Stomach smooth muscle (tissue), 2 donors: ENCODE data around the gene SFXN5.
"Not testable (repeated sequence)": the region's sequence is repeated elsewhere in the genome, so short reads cannot be mapped to it uniquely, and the experiment has no call there.

ENCODE experiments used
- H3K27ac ChIP-seq: one replicate; pipeline ENCODE4 v1.7.0; 2013; ENCODE audit warnings: mild to moderate bottlenecking, low read length, inconsistent platforms
- H3K27me3 ChIP-seq, 2 donors: one replicate each; pipeline ENCODE4 v1.7.0; 2013; ENCODE audit warnings: low read length in 2 of 2; ENCODE audit not compliant: insufficient read depth in 2 of 2, control insufficient read depth in 1 of 2
- H3K36me3 ChIP-seq, 2 donors: one replicate each; pipeline ENCODE4 v1.7.0; 2013; ENCODE audit warnings: low read length in 2 of 2; ENCODE audit not compliant: control insufficient read depth in 2 of 2, insufficient read depth in 2 of 2
- H3K4me1 ChIP-seq: one replicate; pipeline ENCODE4 v1.7.0; 2013; ENCODE audit warnings: low read length; ENCODE audit not compliant: control insufficient read depth, insufficient read depth
- H3K4me3 ChIP-seq, 2 donors: one replicate each; pipeline ENCODE4 v1.7.0; 2013; ENCODE audit warnings: low read length in 2 of 2
- H3K9ac ChIP-seq, 2 donors: one replicate each; pipeline ENCODE4 v1.7.0; 2013; ENCODE audit warnings: low read length in 2 of 2, mild to moderate bottlenecking in 1 of 2
- H3K9me3 ChIP-seq, 2 donors: one replicate each; pipeline ENCODE4 v1.7.0; 2013; ENCODE audit warnings: low read length in 2 of 2; ENCODE audit not compliant: control insufficient read depth in 2 of 2
- donor health status: healthy.
- donor health status: Pancreatic carcinoma.

The SFXN5 gene

DNA sequence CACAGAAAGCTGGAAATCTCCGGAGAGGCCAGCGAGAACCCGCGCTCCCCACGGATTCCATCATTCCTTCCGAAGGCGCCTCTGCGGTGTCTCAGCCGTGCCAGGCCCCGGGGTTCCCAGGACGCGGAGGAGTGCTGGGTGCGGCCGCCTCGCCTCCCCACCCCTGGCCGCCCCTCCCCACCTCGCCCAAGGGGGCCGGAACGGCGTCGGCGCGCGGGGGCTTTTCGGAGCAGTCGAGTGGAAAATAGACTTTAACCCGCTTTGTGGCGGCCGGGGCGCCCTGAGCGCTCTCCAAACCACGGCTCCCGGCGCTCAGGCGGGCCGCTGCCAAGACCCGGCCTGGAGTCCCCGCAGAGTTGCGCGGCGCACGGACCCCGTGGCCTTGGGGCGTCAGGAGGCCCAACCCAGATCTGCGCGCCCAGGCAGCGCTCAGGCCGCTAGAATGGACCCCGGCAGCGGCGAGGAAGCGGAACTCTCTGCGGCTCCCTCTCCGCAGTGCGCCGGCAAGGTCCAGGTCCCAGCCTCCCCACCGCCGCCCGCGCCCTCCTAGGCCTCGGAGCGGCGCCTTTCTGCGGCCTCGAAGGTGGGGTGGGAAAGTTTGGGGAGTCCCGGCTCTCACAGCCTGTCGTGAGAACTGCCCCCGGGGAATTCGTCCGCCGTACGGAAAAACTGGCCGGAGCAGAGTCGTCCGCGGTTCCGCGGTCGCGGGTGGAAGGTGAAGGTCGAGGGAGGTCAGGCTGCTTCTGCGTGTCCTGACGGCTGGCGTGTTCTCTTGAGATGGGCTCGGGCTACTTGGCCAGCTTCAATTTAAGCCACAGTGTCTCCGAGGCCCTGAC, 155.4 kb downstream of the SFXN5 start:
- H3K4me1 ChIP-seq: peaks cover 45% of the 10 kb centered on the region
- H3K9ac ChIP-seq: no peak overlapping the region
- H3K4me3 ChIP-seq: peak overlapping the region; percentile 51 to 58

GRCh38 chr2:72915320-72915906, 156.1 kb downstream of the SFXN5 start:
- H3K36me3 ChIP-seq: no peaks in the 10 kb centered on the region
- H3K4me3 ChIP-seq: peak overlapping the region in 1 of 2 donors; percentile 58
- peaks cover 40% of the 10 kb centered on the region for H3K4me1 ChIP-seq
- H3K9me3 ChIP-seq: no peaks in the 10 kb centered on the region
- H3K27ac ChIP-seq: no peak overlapping the region
- H3K9ac ChIP-seq: no peak overlapping the region
- peaks cover 69 to 94% of the 10 kb centered on the region in 2 donors for H3K27me3 ChIP-seq

More for the DNA sequence above, 155.4 kb downstream of the SFXN5 start:
- Histone ChIP-seq H3K9me3 (no peaks in the 10 kb centered on the region), H3K27ac (no peak overlapping the region), H3K36me3 (no peaks in the 10 kb centered on the region), H3K27me3 (peaks cover 74 to 94% of the 10 kb centered on the region in 2 donors)

- Histone ChIP-seq H3K4me3 (no peak overlapping the region), H3K9ac (no peak overlapping the region), H3K4me1 (peaks cover 36% of the 10 kb centered on the region), H3K27me3 (peaks cover 66 to 94% of the 10 kb centered on the region in 2 donors), H3K36me3 (no peaks in the 10 kb centered on the region), H3K27ac (no peak overlapping the region), H3K9me3 (no peaks in the 10 kb centered on the region)
Observed at GRCh38 chr2:72914589-72915319, 156.8 kb downstream of the SFXN5 start.

GRCh38 chr2:72914206-72914559, 157.3 kb downstream of the SFXN5 start:
- no peak overlapping the region for H3K9ac ChIP-seq
- H3K9me3 ChIP-seq: no peaks in the 10 kb centered on the region
- peaks cover 36% of the 10 kb centered on the region for H3K4me1 ChIP-seq
- no peak overlapping the region for H3K4me3 ChIP-seq
- no peaks in the 10 kb centered on the region for H3K36me3 ChIP-seq
- H3K27me3 ChIP-seq: peaks cover 65 to 94% of the 10 kb centered on the region in 2 donors
- H3K27ac ChIP-seq: no peak overlapping the region

GRCh38 chr2:72913486-72914205, 157.9 kb downstream of the SFXN5 start:
- Histone ChIP-seq H3K27ac (no peak overlapping the region), H3K36me3 (no peaks in the 10 kb centered on the region), H3K9me3 (no peaks in the 10 kb centered on the region), H3K4me3 (no peak overlapping the region), H3K4me1 (peaks cover 34% of the 10 kb centered on the region), H3K27me3 (peaks cover 63 to 91% of the 10 kb centered on the region in 2 donors), H3K9ac (no peak overlapping the region)

GRCh38 chr2:72911256-72911655, 160.3 kb downstream of the SFXN5 start:
- Histone ChIP-seq H3K4me1 (peaks cover 13% of the 10 kb centered on the region), H3K27ac (no peak overlapping the region), H3K9me3 (peaks cover 0 to 1% of the 10 kb centered on the region in 2 donors), H3K4me3 (no peak overlapping the region), H3K27me3 (peaks cover 52 to 75% of the 10 kb centered on the region in 2 donors), H3K9ac (no peak overlapping the region), H3K36me3 (no peaks in the 10 kb centered on the region)

DNA sequence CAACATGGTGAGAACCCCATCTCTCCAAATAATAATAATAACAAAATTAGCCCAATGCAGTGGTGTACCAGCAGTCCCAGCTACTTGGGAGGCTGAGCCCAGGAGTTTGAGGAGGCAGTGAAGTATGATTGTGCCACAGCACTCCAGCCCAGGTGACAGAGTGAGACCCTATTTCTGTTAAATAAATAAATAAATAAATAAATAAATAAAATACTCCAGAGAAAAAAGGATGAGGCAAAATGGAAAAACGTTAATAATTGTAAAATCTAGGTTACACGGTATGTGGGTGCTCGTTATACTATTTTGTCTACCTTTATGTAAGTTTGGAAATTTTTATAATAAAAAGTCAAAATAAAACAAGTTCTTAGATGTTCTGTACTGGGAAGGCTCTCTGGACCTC, 162.8 kb downstream of the SFXN5 start:
- no peak overlapping the region for H3K4me3 ChIP-seq
- no peaks in the 10 kb centered on the region for H3K4me1 ChIP-seq
- no peaks in the 10 kb centered on the region for H3K36me3 ChIP-seq
- peaks cover 35 to 55% of the 10 kb centered on the region in 2 donors for H3K27me3 ChIP-seq
- H3K9me3 ChIP-seq: peaks cover 0 to 4% of the 10 kb centered on the region in 2 donors
- H3K9ac ChIP-seq: no peak overlapping the region
- no peak overlapping the region for H3K27ac ChIP-seq

DNA sequence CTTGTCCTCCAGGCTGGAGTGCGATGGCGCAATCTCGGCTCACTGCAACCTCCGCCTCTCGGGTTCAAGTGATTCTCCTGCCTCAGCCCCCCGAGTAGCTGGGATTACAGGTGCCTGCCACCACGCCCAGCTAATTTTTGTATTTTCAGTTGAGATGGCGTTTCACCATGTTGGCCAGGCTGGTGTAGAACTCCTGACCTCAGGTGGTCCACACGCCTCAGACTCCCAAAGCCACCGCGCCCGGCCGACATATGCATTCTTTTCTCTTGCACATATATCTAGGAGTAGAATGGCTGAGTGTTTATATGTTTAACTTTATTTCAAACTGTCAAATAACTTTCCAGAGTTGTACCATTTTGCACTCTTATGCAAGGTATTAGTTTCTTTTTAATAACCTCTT, 164.1 kb downstream of the SFXN5 start:
- not testable (repeated sequence) for H3K36me3 ChIP-seq, H3K4me1 ChIP-seq, H3K9ac ChIP-seq, H3K4me3 ChIP-seq, H3K27ac ChIP-seq, H3K9me3 ChIP-seq
- H3K27me3 ChIP-seq: peaks cover 30 to 46% of the 10 kb centered on the region in 2 donors

DNA sequence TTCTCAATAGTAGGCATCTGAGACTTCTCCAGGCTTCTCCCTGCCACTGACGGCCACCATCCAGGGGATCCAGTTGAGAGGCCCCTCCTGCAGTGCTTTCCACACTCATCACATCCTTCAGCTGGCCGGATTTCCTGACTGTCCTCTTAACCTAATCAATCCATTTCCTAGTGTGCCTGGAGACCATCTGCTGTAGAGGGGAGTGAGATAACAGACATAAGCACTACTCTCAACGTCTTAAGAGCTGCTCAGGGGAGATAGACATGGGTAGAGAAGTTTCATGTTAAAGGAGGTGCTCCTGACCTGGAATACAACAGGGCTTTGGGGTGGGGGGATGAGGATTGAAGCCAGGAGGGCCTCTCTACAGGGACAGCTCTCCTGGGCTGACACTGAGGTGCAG, 170.1 kb downstream of the SFXN5 start:
- no peaks in the 10 kb centered on the region for H3K36me3 ChIP-seq
- no peak overlapping the region for H3K9ac ChIP-seq
- peaks cover 0 to 4% of the 10 kb centered on the region in 2 donors for H3K9me3 ChIP-seq
- no peak overlapping the region for H3K27ac ChIP-seq
- H3K4me3 ChIP-seq: no peak overlapping the region
- H3K27me3 ChIP-seq: peaks cover 17 to 25% of the 10 kb centered on the region in 2 donors
- H3K4me1 ChIP-seq: no peaks in the 10 kb centered on the region

DNA sequence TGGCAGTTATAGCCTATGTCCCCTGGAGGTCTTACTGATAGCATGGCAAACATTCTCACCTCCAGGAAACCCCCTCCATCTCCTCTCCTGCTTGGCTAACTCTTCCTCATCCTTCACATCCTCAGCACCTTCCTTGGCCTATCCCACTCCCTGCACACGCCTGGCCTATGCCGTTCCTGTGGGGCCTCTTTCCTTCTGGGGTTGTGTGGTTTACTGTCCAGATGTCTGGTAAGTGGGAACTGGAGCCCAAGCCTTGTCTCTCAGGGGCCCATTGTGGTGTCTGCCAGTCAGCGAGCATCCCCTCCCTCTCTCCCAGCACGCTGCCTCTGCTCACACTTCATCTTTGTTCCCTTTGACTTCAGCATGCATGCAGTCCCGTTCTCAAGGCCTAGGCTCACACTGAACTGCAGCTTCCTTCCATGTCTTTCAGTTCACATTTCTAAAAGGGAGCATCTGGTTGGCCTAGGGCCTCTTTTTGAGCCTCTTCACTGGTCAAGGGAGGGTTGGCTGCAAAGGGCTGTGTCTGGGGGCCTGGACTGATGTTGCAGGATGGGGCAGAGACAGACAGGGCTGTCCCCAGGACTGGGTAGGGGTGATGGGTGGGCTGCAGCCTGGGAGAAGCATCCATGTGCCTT, 171.2 kb downstream of the SFXN5 start:
- Histone ChIP-seq H3K4me1 (peaks cover 9% of the 10 kb centered on the region), H3K9me3 (no peaks in the 10 kb centered on the region), H3K36me3 (no peaks in the 10 kb centered on the region), H3K4me3 (no peak overlapping the region), H3K27ac (no peak overlapping the region), H3K9ac (no peak overlapping the region), H3K27me3 (peaks cover 18 to 28% of the 10 kb centered on the region in 2 donors)
